Mesothelial cell of epicardium (in vitro differentiated cells): ENCODE measurements around the gene UNC13A. TPM values are rescaled to one million over a fixed set of nuclear protein-coding genes. Genes with fewer than 3 reads are reported as not detected.

ENCODE experiments used
- DNase-seq, 2 experiments: peaks; one replicate each; pipeline ENCODE4 v3.0.0; 2021; ENCODE audit warnings: low spot score in 2 of 2; ENCODE audit not compliant: unreplicated experiment in 2 of 2
- H3K27ac Mint-ChIP-seq: 2 replicates; pipeline ENCODE4 v1.8.0; 2021; ENCODE audit warnings: mixed read lengths
- H3K27me3 Mint-ChIP-seq: 2 replicates; pipeline ENCODE4 v1.8.0; 2021; ENCODE audit warnings: low read depth, mixed read lengths
- H3K36me3 Mint-ChIP-seq: 2 replicates; pipeline ENCODE4 v1.8.0; 2021; ENCODE audit warnings: mixed read lengths
- H3K4me1 Mint-ChIP-seq: 2 replicates; pipeline ENCODE4 v1.8.0; 2021; ENCODE audit warnings: mixed read lengths
- H3K4me3 Mint-ChIP-seq: 2 replicates; pipeline ENCODE4 v1.8.0; 2021; ENCODE audit warnings: mild to moderate bottlenecking, moderate library complexity, mixed read lengths
- H3K9me3 Mint-ChIP-seq: 2 replicates; pipeline ENCODE4 v1.8.0; 2021; ENCODE audit warnings: mixed read lengths
- total RNA-seq: library from RNA; stranded (reverse); gene quantifications from 3 replicates; pipeline ENCODE4 v1.2.1, GENCODE V29; 2021
- TF ChIP-seq, protein P1 (sequence below): fragments of 200-600 bp; sonication (generic); IDR thresholded peaks from one replicate; pipeline ENCODE4 v1.5.0; 2021; ENCODE audit warnings: antibody characterized with exemption; ENCODE audit not compliant: unreplicated experiment

Gene UNC13A
- total RNA-seq, 1 donor from 2014 or later = 1.1 TPM

DNA sequence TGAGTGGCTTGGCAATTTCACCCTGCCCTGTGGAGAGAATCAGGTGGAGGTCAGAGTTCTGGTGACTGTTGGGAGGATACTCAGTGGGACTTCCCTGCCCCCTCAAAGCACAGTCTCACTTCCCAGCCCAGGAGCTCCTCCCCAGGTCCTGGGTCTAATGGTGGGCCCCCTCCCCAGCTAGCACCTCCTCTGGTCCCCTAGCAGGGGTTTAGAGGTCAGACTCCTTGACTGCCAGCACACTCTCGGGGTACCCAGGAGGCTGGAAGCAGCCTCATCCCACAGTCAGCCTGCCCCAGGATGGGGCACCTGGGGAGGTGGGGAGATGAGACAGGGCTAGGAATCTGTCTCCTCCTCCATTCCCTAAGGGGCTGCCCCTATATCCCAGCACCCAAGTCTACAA is 67.5 kb downstream of the UNC13A start:
- DNase-seq = no peak
- TF ChIP-seq, protein P1, sequence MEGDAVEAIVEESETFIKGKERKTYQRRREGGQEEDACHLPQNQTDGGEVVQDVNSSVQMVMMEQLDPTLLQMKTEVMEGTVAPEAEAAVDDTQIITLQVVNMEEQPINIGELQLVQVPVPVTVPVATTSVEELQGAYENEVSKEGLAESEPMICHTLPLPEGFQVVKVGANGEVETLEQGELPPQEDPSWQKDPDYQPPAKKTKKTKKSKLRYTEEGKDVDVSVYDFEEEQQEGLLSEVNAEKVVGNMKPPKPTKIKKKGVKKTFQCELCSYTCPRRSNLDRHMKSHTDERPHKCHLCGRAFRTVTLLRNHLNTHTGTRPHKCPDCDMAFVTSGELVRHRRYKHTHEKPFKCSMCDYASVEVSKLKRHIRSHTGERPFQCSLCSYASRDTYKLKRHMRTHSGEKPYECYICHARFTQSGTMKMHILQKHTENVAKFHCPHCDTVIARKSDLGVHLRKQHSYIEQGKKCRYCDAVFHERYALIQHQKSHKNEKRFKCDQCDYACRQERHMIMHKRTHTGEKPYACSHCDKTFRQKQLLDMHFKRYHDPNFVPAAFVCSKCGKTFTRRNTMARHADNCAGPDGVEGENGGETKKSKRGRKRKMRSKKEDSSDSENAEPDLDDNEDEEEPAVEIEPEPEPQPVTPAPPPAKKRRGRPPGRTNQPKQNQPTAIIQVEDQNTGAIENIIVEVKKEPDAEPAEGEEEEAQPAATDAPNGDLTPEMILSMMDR = no peak
- Mint-ChIP-seq H3K4me3 (no peak overlapping the region), H3K27ac (no peak overlapping the region), H3K36me3 (no peaks in the 10 kb centered on the region), H3K4me1 (no peaks in the 10 kb centered on the region), H3K27me3 (peaks cover 2% of the 10 kb centered on the region), H3K9me3 (peaks cover 21% of the 10 kb centered on the region)

- no peaks in the 10 kb centered on the region for H3K36me3 Mint-ChIP-seq
- no peak for DNase-seq
- TF ChIP-seq, protein P1 = no peak
- H3K27me3 Mint-ChIP-seq = peaks cover 2% of the 10 kb centered on the region
- H3K27ac Mint-ChIP-seq = no peak overlapping the region
- H3K4me1 Mint-ChIP-seq = no peaks in the 10 kb centered on the region
- peaks cover 21% of the 10 kb centered on the region for H3K9me3 Mint-ChIP-seq
- H3K4me3 Mint-ChIP-seq = no peak overlapping the region
Measured at GRCh38 chr19:17618936-17619335, 69.2 kb downstream of the UNC13A start.

DNA sequence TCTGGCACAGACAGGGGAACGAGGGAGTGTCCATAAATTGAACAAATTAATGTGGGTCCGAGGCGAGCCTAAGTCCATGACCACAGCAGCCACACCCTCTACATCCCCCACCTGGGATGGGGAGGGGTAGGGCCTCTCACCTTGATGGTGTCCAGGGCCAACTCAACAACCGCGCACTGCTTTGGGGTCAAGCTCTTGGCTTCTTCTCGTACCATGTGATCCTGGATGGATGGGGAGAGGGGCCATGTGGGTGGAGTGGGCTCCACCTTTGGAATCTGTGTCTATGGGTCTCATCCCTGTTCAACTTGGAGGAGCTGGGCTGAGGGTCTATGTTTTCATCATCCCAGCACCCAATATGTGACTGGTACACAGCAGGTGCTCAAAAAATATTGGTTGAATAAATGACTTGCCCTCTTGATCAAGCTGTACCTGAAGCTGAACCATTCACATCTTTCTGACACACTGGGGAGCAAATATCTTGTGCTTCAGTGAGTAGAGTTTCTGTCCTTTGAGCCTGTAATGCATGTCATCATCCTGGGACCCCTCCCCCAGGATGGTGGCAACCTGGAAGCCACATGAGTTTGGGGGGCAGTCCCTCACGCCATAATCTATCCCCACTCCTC is 69.8 kb downstream of the UNC13A start:
- peaks cover 2% of the 10 kb centered on the region for H3K27me3 Mint-ChIP-seq
- TF ChIP-seq, protein P1 = no peak
- H3K36me3 Mint-ChIP-seq = no peaks in the 10 kb centered on the region
- H3K4me1 Mint-ChIP-seq = no peaks in the 10 kb centered on the region
- no peak overlapping the region for H3K4me3 Mint-ChIP-seq
- no peak for DNase-seq
- H3K9me3 Mint-ChIP-seq = peaks cover 21% of the 10 kb centered on the region
- H3K27ac Mint-ChIP-seq = no peak overlapping the region

DNA sequence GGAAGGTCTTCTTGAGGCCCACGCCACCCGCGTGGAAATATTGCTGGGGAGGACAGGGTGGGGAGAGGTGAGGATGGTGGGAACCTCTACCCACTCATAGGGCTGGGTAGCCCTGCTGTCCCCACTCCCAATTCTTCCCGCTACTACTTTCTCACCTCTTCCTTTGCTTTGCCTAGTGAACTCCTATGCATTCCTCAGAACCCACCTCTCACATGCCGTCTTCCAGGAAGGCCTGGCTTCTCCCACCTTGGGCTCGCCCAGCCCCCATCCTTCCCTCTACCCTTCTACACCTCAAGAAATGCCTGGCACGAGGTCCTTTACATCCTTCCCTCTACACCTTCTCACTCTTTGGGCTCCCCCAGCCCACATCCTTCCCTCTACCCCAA is 70.4 kb downstream of the UNC13A start:
- H3K4me3 Mint-ChIP-seq = no peak overlapping the region
- no peaks in the 10 kb centered on the region for H3K4me1 Mint-ChIP-seq
- TF ChIP-seq, protein P1 = no peak
- H3K27ac Mint-ChIP-seq = no peak overlapping the region
- no peaks in the 10 kb centered on the region for H3K36me3 Mint-ChIP-seq
- no peak for DNase-seq
- peaks cover 2% of the 10 kb centered on the region for H3K27me3 Mint-ChIP-seq
- peaks cover 19% of the 10 kb centered on the region for H3K9me3 Mint-ChIP-seq

- H3K4me1 Mint-ChIP-seq = no peaks in the 10 kb centered on the region
- TF ChIP-seq, protein P1 = no peak
Measured at GRCh38 chr19:17616961-17617806, 71.0 kb downstream of the UNC13A start.

More at GRCh38 chr19:17616961-17617806, 71.0 kb downstream of the UNC13A start:
- H3K27ac Mint-ChIP-seq = no peak overlapping the region
- H3K36me3 Mint-ChIP-seq = no peaks in the 10 kb centered on the region
- H3K4me3 Mint-ChIP-seq = no peak overlapping the region
- DNase-seq = no peak
- H3K9me3 Mint-ChIP-seq = peaks cover 13% of the 10 kb centered on the region
- peaks cover 2% of the 10 kb centered on the region for H3K27me3 Mint-ChIP-seq
